ENCODE measurements around the gene BCKDHA.

GRCh38 chr19:41351339-41352245, 46.0 kb upstream of the BCKDHA start:
- no peak for TF ChIP-seq CTCF (IDR thresholded peaks at IDR 0.05 in 4 of 5, conservative IDR thresholded peaks at IDR 0.05 in 1 of 5)
- TF ChIP-seq POLR2A (IDR thresholded peaks at IDR 0.05) = peak in 1 of 2 donors; percentile 40

All from gastrocnemius medialis (tissue), 4 donors.